GM11168 (cell line): Measurements from ENCODE around the gene ZNF518B.

ENCODE experiments used
- in situ Hi-C: fragments of 300-500 bp; cut with MboI; formaldehyde crosslinking; loops from one replicate; pipeline ENCODE4 v1.12.0; 2022; ENCODE audit warnings: low sequenced_read_pairs; ENCODE audit not compliant: unreplicated experiment

ZNF518B gene

DNA sequence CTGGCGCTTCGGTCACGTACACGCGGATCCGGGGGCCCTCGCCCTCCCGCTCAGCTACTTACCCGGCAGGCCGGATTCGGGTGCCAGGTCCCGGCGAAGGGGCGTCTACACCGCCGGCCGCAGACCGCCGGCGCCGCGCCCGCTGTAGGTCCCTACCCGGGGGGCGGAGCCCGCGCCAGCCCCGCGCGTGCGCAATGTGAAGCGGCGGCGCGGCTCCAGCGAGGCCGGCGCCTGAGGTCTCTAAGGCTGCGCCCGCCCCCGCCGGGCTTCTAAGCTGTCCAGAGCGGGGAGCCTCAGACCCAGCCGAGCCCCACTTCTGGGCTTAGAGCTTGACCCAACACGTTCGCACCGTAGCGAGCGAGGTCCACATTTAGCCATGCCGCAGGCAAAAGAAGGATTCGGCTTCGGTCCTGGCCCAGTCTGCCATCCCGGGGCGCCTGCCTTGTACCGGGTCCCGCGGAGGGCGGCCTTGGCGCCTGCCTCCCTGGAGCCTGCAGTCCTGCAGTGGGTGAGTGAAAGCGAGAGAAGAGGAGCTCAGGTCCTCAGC, at the start of gene ZNF518B:
Gene ZNF518B, minus strand, starts transcription at position 172 of the 547 bp plus-strand sequence. CDS start 11,098 bp downstream, outside the sequence.
- in situ Hi-C loops, result no loop called here

GRCh38 chr4:10506077-10506476, 48.9 kb upstream of the ZNF518B start:
- in situ Hi-C loops, result no loop called here

- in situ Hi-C loops, result no loop called here
Measured at GRCh38 chr4:10504570-10505179, 47.4 kb upstream of the ZNF518B start.

GRCh38 chr4:10502717-10503116, 45.5 kb upstream of the ZNF518B start:
- in situ Hi-C loops, result no loop called here

GRCh38 chr4:10500776-10501175, 43.5 kb upstream of the ZNF518B start:
- in situ Hi-C loops, result no loop called here

- in situ Hi-C loops, result no loop called here
Measured at GRCh38 chr4:10496200-10496599, 39.0 kb upstream of the ZNF518B start.

DNA sequence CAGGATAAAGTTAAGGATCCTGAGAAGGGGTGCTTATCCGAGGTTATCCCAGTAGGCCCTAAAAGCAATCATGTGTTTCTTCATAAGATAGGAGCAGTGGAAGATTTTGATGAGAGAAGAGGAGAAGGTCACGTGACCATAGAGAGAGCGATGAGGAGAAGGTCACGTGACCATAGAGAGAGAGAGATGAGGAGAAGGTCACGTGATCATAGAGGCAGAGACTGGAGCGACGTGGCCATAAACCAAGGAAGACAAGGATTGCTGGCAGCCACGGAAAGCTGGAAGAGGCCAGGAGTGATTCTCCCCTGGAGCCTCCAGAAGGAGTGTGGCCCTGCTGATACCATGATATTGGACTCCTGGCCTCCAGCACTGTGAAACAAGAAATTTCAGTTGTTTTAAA, 38.4 kb upstream of the ZNF518B start:
- in situ Hi-C loops, result no loop called here

DNA sequence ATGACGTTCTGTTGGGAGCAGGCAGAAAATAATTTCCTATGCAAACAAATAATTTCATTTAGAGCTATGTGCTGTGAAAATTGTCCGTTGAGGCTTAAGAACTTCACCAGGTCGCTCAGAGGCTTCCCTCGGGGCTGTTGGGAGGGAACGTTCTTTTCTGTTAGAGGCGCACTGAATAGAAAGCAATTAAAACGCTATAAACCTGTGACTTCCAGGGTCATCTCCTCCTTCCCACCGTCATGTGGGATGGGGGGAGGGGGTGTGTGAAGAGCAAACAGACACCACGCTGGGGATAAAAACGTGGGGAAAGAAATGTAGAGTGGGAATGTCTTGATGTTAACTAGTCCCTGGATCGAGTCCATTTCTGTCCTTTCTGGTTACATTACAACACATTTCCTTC, 35.2 kb upstream of the ZNF518B start:
- in situ Hi-C loops, result no loop called here

DNA sequence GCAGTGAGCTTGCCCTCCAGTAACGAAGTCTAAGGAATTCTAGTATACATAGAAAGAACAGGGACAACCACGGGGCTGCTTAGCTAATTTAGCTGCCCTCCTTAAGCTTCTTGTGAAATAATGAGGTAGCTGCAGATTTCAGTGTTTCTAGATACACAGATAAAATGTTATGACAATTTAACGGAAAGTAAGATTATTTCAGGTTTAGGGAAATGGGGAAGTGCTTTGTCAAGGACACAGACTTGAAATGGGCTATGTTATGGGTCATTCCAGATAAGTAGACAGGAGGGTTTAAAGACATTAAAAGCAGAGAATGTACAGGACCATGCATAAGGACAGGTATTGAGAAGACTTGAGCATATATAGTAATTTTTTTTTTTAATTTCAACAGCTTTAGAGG, 34.2 kb upstream of the ZNF518B start:
- in situ Hi-C loops, result no loop called here

DNA sequence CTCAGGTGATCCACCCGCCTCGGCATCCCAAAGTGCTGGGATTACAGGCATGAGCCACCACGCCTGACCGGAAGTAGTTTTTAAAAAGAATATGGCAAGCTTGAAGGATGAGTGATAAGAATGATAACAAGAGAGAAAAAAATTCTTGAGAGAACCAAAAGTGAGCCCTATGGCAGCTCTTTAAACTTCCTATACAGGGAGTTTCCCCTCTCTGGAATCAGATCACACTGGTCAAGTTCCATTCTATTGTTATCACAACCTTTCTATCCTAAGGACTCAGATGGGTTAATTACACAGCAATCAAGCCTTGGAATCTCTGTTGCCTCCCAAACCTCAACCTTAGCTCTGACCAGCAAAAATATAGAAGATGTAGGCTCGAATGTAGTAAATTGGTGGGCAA, 33.8 kb upstream of the ZNF518B start:
- in situ Hi-C loops, result no loop called here

- in situ Hi-C loops, result no loop called here
Measured at GRCh38 chr4:10482913-10483312, 25.7 kb upstream of the ZNF518B start.

- in situ Hi-C loops, result no loop called here
Measured at GRCh38 chr4:10480616-10481015, 23.4 kb upstream of the ZNF518B start.

GRCh38 chr4:10478621-10479020, 21.4 kb upstream of the ZNF518B start:
- in situ Hi-C loops, result no loop called here

GRCh38 chr4:10470505-10470904, 13.3 kb upstream of the ZNF518B start:
- in situ Hi-C loops, result no loop called here

DNA sequence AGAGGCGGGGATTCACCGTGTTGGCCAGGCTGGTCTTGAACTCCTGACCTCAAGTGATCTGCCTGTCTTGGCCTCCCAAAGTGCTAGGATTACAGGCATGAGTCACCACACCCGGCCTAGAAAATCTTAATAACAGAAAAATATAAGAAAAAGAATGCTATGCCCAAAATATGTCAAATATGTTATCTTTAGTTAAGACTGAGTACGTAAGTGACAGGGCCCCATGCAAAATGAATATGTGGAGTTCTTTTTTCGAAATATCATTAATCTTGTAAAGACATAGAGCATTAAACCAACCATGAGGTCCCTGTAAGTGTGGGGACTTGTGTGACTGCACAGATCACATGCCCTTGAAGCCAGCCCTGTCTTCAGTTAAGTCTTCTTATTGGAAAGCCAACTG, 8.9 kb upstream of the ZNF518B start:
- in situ Hi-C loops, result no loop called here

DNA sequence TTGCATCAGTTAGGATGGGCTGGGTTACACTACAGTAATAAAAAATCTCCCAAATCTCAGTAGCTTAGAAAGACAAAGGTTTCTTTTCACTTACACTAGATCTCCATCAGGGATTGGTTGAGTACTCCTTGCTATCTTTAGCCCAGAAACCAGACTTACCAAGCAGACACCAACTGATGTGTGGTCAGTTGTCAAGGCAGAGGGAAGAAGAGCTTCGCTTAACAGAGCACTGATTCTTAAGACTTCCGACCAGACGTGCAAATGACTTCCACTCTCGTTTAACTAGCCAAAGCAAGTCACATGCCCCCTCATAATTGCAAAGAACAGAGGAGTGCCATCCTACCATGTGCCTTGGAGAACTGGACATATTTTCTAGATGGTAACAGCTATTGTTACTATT, 5.7 kb upstream of the ZNF518B start:
- in situ Hi-C loops, result no loop called here

GRCh38 chr4:10461850-10462400, 4.7 kb upstream of the ZNF518B start:
- in situ Hi-C loops, result no loop called here

GRCh38 chr4:10461091-10461849, 4.0 kb upstream of the ZNF518B start:
- in situ Hi-C loops, result no loop called here

- in situ Hi-C loops, result no loop called here
Measured at GRCh38 chr4:10460313-10461047, 3.3 kb upstream of the ZNF518B start.

DNA sequence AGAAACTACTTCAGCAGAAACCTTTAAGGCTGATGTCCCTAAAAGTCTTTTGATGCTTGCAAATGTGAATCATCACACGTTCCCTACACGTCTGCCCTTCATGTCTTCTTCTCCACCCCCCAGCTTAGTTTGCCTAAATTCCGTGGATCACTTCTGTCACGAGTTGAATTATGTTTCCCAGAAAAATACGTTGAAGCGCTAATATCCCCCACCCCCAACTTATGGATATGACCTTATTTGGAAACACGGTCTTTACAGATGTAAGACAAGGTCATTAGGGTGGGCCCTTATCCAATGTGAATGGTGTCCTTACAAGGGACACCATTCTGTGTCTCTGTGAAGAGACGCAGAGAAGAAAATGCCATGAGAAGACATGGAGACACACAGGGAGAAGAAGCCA, 2.1 kb upstream of the ZNF518B start:
- in situ Hi-C loops, result no loop called here

- in situ Hi-C loops, result no loop called here
Measured at GRCh38 chr4:10458177-10458576, 951 bp upstream of the ZNF518B start.
